HCT116 (cell line): ENCODE results near the gene CRMP1. TPM values are rescaled to one million over a fixed set of nuclear protein-coding genes. Genes with fewer than 3 reads are reported as not detected.

ENCODE experiments used
- ATAC-seq: fragments of 200-7000 bp; cut with Tn5 transposase; 2 replicates; pipeline ENCODE4 v1.9.1; 2020; ENCODE audit warnings: mild to moderate bottlenecking, moderate library complexity
- BruUV-seq: library from RNA; stranded (reverse); fragments of 400-500 nt; replicated peaks from 2 replicates; lab custom pipeline; 2021; lab: Mats Ljungman, UMichigan
- CTCF ChIA-PET: fragments of 300-600 bp; sonication (Branson Sonifier 250); formaldehyde crosslinking; loops from one replicate; lab custom pipeline; 2021; ENCODE audit warnings: antibody characterized with exemption; lab: Charles Lee
- POLR2A ChIA-PET: fragments of 300-600, 350-600 bp; sonication (Branson Sonifier 250); formaldehyde crosslinking; loops from one replicate; lab custom pipeline; 2021; ENCODE audit warnings: antibody characterized with exemption; lab: Charles Lee
- RAD21 ChIA-PET, 2 experiments: fragments of 300-600 bp; sonication (Branson Sonifier 250); formaldehyde crosslinking; loops; one replicate each; lab custom pipeline; 2023; ENCODE audit warnings: low total read pairs in 2 of 2; ENCODE audit not compliant: uncharacterized antibody in 2 of 2, unreplicated experiment in 2 of 2, low non-redundant PET in 1 of 2; lab: Charles Lee
- DNase-seq: peaks from one replicate; pipeline ENCODE4 v3.0.0-alpha.2; 2010; ENCODE audit warnings: low read depth, low spot score
- H2AFZ ChIP-seq: fragments of 200-600 bp; shearing (Covaris generic), sonication (generic); 2 replicates; pipeline ENCODE4 v1.6.1; 2017; ENCODE audit warnings: low read depth, mixed run types, mixed read lengths, antibody characterized with exemption, low read length; ENCODE audit not compliant: poor library complexity, severe bottlenecking
- H3K27ac ChIP-seq: 2 replicates; pipeline ENCODE4 v1.5.1; 2012; ENCODE audit warnings: low read depth, low read length
- H3K27me3 ChIP-seq: fragments of 200-600 bp; sonication (generic); 2 replicates; pipeline ENCODE4 v1.6.1; 2016; ENCODE audit warnings: mixed run types, low read length, mixed read lengths; ENCODE audit not compliant: insufficient read depth
- H3K36me3 ChIP-seq, 2 experiments: fragments of 200-500 bp in 1 of 2; fragments of 200-600 bp in 1 of 2; sonication (Bioruptor generic) in 1 of 2; sonication (generic) in 1 of 2; 2 replicates each; pipeline versions ENCODE4 v1.5.1 to v1.6.1; 2014 to 2016; ENCODE audit warnings: low read length in 2 of 2, inconsistent platforms in 1 of 2, mixed read lengths in 1 of 2, mixed run types in 1 of 2; ENCODE audit not compliant: insufficient read depth in 2 of 2, control insufficient read depth in 1 of 2
- H3K4me1 ChIP-seq, 2 experiments: fragments of 200-600 bp in 1 of 2; sonication (generic) in 1 of 2; 2 replicates each; pipeline versions ENCODE4 v1.5.1 to v1.6.1; 2012 to 2017; ENCODE audit warnings: low read length in 2 of 2, inconsistent platforms in 1 of 2, mild to moderate bottlenecking in 1 of 2, mixed read lengths in 1 of 2, mixed run types in 1 of 2, moderate library complexity in 1 of 2; ENCODE audit not compliant: insufficient read depth in 2 of 2, control insufficient read depth in 1 of 2
- H3K4me2 ChIP-seq: fragments of 200-600 bp; sonication (generic); 2 replicates; pipeline ENCODE4 v1.6.1; 2017; ENCODE audit warnings: mixed run types, low read length, mixed read lengths
- H3K4me3 ChIP-seq, 2 experiments: fragments of 200-600 bp in 1 of 2; sonication (generic) in 1 of 2; replicated peaks in 1 of 2; 2 replicates each; pipeline ENCODE4 v1.5.1; 2011 to 2016; ENCODE audit warnings: low read length in 2 of 2, control low read depth in 1 of 2, low read depth in 1 of 2, mild to moderate bottlenecking in 1 of 2, mixed read lengths in 1 of 2, mixed run types in 1 of 2
- H3K79me2 ChIP-seq: fragments of 200-600 bp; sonication (generic); 2 replicates; pipeline ENCODE4 v1.6.1; 2017; ENCODE audit warnings: mild to moderate bottlenecking, mixed run types, low read length, moderate library complexity, mixed read lengths; ENCODE audit not compliant: insufficient read depth
- H3K9ac ChIP-seq: fragments of 200-600 bp; sonication (generic); 2 replicates; pipeline ENCODE4 v1.6.1; 2016; ENCODE audit warnings: low read length, mixed read lengths
- H3K9me2 ChIP-seq: fragments of 200-600 bp; sonication (generic), shearing (Covaris generic); 2 replicates; pipeline ENCODE4 v1.6.1; 2017; ENCODE audit warnings: mixed run types, mild to moderate bottlenecking, moderate library complexity; ENCODE audit not compliant: insufficient read depth
- H3K9me3 ChIP-seq, 2 experiments: fragments of 200-500 bp in 1 of 2; fragments of 200-600 bp in 1 of 2; sonication (Bioruptor generic) in 1 of 2; sonication (generic) in 1 of 2; 2 replicates each; pipeline ENCODE4 v1.6.1; 2014 to 2017; ENCODE audit warnings: low read length in 2 of 2, mixed read lengths in 2 of 2, inconsistent platforms in 1 of 2, low read depth in 1 of 2, mild to moderate bottlenecking in 1 of 2, mixed run types in 1 of 2, moderate library complexity in 1 of 2; ENCODE audit not compliant: control insufficient read depth in 1 of 2, insufficient read depth in 1 of 2
- H4K20me1 ChIP-seq: fragments of 200-600 bp; sonication (generic), shearing (Covaris generic); 2 replicates; pipeline ENCODE4 v1.6.1; 2017; ENCODE audit warnings: mixed run types, mild to moderate bottlenecking, moderate library complexity; ENCODE audit not compliant: insufficient read depth
- FOSL1 ChIP-seq: IDR thresholded peaks from 2 replicates; pipeline ENCODE4 v1.6.1; 2012; ENCODE audit warnings: low read depth
- POLR2AphosphoS5 ChIP-seq: IDR thresholded peaks from 2 replicates; pipeline ENCODE4 v1.6.1; 2011; ENCODE audit warnings: mild to moderate bottlenecking, low read depth, low read length, moderate library complexity
- ZBTB33 ChIP-seq: IDR thresholded peaks from 2 replicates; pipeline ENCODE4 v1.6.1; 2011; ENCODE audit warnings: mild to moderate bottlenecking, low read length, moderate library complexity; ENCODE audit not compliant: insufficient replicate concordance; ENCODE audit errors: extremely low read depth
- ZFX ChIP-seq: fragments of 450-650 bp; IDR thresholded peaks from 2 replicates; pipeline ENCODE4 v1.6.1; 2017
- intact Hi-C: fragments of 100-400 bp; cut with micrococcal nuclease; formaldehyde crosslinking; loops from 2 replicates; pipeline ENCODE4 v1.10.0; 2022
- total RNA-seq: library from RNA; stranded (reverse); gene quantifications from one replicate; pipeline ENCODE4 v1.2.1, GENCODE V29; 2021; ENCODE audit not compliant: unreplicated experiment

Gene CRMP1
- total RNA-seq, 1 experiment from 2014 or later = not detected

GRCh38 chr4:5839751-5840674, 52.9 kb downstream of the CRMP1 start:
- intact Hi-C loops = no loop called here
- ChIA-PET POLR2A (no interaction called here), CTCF (interaction anchor here (0.7 kb wide), 1 partner anchor 19 kb away, joined by 3 read pairs; no protein-coding TSS in a partner anchor)

More at GRCh38 chr4:5839751-5840674, 52.9 kb downstream of the CRMP1 start:
- Histone ChIP-seq H3K36me3 (no peaks in the 10 kb centered on the region), H3K9ac (no peak overlapping the region), H3K9me2 (no peaks in the 10 kb centered on the region), H3K79me2 (no peaks in the 10 kb centered on the region), H3K4me1 (no peaks in the 10 kb centered on the region), H3K4me2 (no peak overlapping the region), H4K20me1 (no peaks in the 10 kb centered on the region), H3K27ac (no peak overlapping the region), H3K9me3 (no peaks in the 10 kb centered on the region), H3K27me3 (peaks cover 35% of the 10 kb centered on the region; the same call in 1 of the 2 replicates), H3K4me3 (no peak overlapping the region), H2AFZ (no peak overlapping the region)
- RAD21 ChIA-PET = no interaction called here
- no peak for ATAC-seq
- DNase-seq = no peak
- no TSS peak for BruUV-seq
- TF ChIP-seq ZBTB33 = no peak
- no peak for TF ChIP-seq POLR2AphosphoS5
- TF ChIP-seq ZFX = no peak
- TF ChIP-seq FOSL1 = no peak
